GM19099 (cell line): Measurements from ENCODE around the gene SORCS3.

Experiments
- POLR2A ChIP-seq: IDR thresholded peaks from 3 replicates; pipeline ENCODE4 v1.6.1; 2011; ENCODE audit warnings: low read depth; ENCODE audit not compliant: insufficient read length; ENCODE audit errors: extremely low read depth

Gene SORCS3

GRCh38 chr10:104665174-104665573, 24.1 kb downstream of the SORCS3 start:
- TF ChIP-seq POLR2A: no peak

DNA sequence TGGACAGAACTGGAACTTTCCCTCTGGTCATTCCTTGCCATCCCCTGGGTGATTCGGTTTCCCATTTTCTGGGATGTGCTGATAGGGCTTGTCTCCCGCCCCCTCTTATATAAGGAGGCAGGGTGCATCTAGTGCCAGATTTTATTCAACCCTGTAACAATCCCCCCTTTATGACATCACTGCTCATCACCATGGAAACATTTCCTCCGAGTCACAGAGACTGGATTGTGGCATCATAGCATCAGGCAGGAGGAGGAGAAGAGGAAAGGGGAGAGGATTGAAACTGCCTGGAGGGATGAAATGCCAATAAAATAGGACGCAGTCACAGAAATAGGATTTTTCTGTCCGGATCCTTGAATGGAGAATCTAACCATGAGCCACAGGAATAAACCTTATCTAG, 25.0 kb downstream of the SORCS3 start:
- TF ChIP-seq POLR2A: no peak

GRCh38 chr10:104676874-104677273, 35.8 kb downstream of the SORCS3 start:
- TF ChIP-seq POLR2A: no peak

- no peak for TF ChIP-seq POLR2A
These were observed 37.6 kb downstream of the SORCS3 start for GRCh38 chr10:104678658-104679057.

DNA sequence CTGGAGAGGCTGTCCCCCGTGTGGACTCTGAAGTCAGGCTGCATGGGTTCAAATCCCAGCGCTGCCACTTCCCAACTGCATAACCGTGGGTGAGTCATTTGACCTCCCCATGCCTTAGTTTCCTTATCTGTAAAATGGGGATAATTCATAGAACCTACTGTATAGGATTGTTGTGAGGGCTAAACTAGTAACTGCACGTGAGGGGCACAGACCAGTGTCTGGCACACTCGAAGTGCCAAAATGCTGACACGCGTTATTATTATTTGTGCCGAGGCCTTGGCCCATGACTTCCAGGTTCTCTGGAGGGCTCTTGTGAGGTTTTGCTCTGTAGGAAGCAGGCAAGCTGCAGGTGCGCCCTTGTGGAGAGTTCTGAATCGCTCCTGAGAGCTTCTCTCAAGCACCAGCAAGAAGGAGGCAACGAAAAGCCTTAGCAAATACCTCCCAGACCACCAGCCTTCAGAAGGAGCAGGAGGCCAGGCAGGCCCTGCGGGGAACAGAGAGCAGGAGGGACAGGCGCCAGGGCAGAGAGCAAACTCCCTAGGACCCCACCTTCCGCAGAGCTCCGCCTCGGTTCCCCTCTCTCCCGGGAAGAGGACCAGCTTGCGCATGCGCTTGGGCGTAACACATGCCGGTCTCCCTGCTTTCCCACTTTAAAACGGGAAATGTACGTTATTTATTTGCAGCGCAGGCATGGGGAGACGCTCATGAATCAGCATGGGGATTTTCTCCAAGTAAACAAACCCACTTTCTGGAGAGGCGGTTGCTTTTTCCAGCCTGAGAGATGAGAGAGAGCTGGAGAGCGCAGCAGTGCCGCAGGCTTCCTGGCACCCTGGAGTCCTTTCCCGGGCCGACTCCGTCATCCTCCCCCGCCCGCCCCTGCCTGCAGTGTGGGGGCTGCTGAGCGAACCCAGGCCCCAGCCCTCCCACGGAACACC, 39.6 kb downstream of the SORCS3 start:
- TF ChIP-seq POLR2A: no peak

- no peak for TF ChIP-seq POLR2A
These were observed 40.4 kb downstream of the SORCS3 start for GRCh38 chr10:104681485-104681884.

- TF ChIP-seq POLR2A: no peak
These were observed 42.5 kb downstream of the SORCS3 start for GRCh38 chr10:104683567-104683966.

- TF ChIP-seq POLR2A: no peak
These were observed 45.7 kb downstream of the SORCS3 start for GRCh38 chr10:104686829-104687228.

GRCh38 chr10:104688251-104689042, 47.4 kb downstream of the SORCS3 start:
- no peak for TF ChIP-seq POLR2A

DNA sequence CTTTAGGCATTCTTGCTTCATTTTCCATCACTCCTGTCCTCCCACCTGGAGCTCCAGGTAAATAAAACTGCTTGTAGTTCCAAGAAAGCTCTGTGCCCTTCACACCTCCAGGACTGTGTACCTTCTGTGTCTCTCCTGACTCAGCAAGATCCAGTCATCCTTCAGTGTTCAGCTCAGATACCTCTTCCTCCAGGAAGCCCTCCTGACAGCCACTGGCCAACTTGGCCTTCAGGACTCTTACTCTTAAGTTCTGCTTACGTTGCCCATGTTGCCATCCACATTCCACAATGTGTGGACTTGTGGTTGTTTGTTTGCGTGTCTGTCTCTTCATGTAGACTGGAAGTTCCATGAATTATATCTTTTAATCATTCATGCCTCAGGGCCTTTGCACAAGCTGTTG, 48.0 kb downstream of the SORCS3 start:
- TF ChIP-seq POLR2A: no peak

GRCh38 chr10:104689547-104689946, 48.5 kb downstream of the SORCS3 start:
- no peak for TF ChIP-seq POLR2A

DNA sequence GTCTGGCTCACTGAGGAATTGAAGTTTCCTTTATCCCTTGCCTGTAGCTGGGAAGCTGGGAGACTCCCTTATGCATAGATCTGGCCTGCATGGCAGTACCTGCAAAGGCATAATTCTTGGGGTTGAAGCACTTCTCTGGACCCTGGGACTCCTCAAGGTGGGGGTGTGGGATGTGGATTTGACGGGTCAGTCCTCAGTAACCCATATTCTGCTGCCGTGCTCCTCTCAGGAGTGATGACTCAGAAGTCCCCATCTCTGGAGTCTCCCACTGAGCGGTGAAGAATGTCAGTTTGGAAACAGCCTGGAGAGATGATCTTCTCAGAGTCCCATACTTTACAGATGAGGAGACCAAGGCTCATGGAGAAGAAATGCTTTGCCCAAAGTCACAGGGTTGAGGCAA, 49.0 kb downstream of the SORCS3 start:
- TF ChIP-seq POLR2A: no peak

DNA sequence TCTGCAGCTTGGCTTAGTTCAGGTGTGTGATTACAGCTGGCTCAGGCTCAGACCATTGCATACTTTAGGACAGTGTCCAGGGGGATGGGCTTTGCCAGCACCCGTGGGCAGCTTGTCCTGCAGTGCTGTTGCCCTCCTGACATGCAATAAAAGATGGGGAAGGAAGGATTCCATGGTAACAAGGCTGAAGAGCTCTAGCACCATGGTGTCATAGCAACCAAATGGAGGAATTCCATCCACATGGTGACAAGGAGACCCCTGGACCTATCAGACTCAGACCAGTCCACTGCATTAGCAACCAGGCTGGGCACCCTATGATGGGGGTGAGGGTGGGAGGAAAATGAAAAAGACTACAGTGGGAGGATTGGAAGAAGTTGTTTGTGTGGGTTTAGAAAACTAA, 49.9 kb downstream of the SORCS3 start:
- no peak for TF ChIP-seq POLR2A

DNA sequence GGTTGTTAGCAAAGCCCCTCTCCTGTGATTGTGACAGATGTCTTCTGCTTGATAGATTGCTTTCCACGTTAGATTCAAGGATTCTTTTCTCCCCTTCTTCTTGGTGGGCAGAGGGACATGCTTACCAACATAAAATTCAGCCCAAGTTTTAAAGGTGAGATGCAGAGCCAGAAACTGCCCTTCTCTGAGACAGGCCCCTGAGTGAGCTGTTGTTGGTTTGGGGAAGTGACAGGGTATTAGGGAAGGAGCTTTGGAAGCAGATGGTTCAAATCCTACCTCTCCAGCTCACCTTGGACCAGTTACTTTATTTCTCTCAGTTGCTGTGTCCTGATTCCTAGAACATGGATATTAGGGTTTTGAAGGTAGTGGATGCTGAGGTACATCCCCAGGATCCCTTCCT, 53.0 kb downstream of the SORCS3 start:
- no peak for TF ChIP-seq POLR2A

- no peak for TF ChIP-seq POLR2A
These were observed 65.8 kb downstream of the SORCS3 start for GRCh38 chr10:104706886-104707285.

GRCh38 chr10:104707602-104708459, 66.7 kb downstream of the SORCS3 start:
- TF ChIP-seq POLR2A: no peak

GRCh38 chr10:104711302-104711721, 70.2 kb downstream of the SORCS3 start:
- TF ChIP-seq POLR2A: no peak
